ENCODE measurements around the gene DDX27.

DNA sequence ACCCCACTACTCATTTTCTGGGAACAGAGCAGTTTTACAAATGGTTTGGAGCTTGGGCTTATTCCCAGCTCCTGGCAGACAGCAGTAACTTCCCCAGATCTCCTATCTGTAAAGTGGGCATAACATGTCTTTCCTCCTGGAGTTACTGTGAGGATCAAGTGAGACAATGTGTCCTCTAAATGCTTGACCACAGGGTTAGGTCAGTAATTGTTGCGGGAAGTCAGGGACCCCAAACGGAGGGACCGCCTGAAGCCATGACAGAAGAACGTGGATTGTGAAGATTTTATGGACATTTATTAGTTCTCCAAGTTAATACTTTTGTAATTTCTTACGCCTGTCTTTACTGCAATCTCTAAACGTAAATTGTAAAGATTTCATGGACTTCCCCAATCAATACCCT, 73.9 kb downstream of the DDX27 start:
- TF ChIP-seq, protein P1, sequence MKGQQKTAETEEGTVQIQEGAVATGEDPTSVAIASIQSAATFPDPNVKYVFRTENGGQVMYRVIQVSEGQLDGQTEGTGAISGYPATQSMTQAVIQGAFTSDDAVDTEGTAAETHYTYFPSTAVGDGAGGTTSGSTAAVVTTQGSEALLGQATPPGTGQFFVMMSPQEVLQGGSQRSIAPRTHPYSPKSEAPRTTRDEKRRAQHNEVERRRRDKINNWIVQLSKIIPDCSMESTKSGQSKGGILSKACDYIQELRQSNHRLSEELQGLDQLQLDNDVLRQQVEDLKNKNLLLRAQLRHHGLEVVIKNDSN (IDR thresholded peaks at IDR 0.05) = no peak
- TF ChIP-seq, protein P2, sequence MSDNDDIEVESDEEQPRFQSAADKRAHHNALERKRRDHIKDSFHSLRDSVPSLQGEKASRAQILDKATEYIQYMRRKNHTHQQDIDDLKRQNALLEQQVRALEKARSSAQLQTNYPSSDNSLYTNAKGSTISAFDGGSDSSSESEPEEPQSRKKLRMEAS (IDR thresholded peaks at IDR 0.05) = no peak
- no peak for TF ChIP-seq RAD21 (IDR thresholded peaks at IDR 0.05; ENCODE audit: low read depth)
